HG02678 (cell line): ENCODE measurements around the gene ITCH.
"Not testable (repeated sequence)": the region's sequence is repeated elsewhere in the genome, so short reads cannot be mapped to it uniquely, and the experiment has no call there.

ENCODE experiments used
- ATAC-seq: cut with Tn5 transposase; IDR thresholded peaks from one replicate; pipeline ENCODE4 v1.9.1; 2021; ENCODE audit warnings: mild to moderate bottlenecking, moderate library complexity; ENCODE audit not compliant: unreplicated experiment

Gene ITCH

DNA sequence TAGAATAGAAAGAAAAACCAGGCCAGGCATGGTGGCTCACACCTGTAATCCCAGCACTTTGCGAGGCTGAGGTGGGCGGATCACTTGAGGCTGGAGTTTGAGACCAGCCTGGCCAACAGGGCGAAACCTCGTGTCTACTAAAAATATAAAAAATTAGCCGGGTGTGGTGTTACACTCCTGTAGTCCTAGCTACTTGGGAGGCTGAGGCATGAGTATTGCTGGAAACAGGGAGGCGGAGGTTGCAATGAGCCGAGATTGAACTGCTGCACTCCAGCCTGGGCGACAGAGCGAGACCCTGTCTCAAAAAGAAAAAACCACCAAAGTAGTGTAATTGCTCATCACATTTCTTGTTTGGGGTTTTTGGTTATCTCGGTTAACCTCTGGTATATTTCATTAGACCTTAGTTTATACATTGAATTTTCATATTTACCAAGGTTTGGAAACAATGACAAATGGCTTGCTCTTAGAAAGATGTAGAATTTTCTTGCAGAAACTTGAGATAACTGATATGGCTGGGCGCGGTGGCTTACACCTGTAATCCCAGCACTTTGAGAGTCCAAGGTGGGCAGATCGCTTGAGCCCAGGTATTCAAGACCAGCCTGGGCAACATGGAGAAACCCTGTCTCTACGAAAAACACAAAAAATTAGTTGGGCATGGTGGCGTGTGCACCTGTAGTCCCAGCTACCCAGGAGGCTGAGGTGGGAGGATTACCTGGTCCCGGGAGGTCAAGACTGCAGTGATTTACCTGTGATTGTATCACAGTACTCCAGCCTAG lies 14.2 kb downstream of the ITCH start:
- peak; percentile 74 for ATAC-seq

- ATAC-seq, result no peak
Observed at GRCh38 chr20:34382174-34382573, 19.1 kb downstream of the ITCH start.

DNA sequence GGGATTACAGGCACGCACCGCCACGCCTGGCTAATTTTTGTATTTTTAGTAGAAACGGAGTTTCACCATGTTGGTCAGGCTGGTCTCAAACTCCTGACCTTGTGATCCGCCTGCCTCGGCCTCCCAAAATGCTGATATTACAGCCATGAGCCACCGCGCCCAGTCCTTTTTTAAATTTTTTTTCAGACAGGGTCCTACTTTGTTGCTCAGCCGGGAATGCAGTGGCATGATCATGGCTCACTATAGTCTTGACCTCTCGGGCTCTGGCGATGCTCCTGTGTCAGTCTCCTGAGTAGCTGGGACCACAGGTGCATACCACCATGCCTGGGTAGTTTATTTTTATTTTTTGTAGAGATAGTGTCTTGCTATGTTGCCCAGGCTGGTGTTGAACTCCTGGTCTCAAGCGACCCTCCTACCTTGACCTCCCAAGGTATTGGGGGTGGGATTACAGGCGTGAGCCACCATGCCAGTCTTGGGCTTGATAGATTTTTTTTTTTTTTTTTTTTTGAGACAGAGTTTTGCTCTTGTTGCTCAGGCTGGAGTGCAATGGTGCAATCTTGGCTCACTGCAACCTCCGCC lies 19.9 kb downstream of the ITCH start:
- not testable (repeated sequence) for ATAC-seq

DNA sequence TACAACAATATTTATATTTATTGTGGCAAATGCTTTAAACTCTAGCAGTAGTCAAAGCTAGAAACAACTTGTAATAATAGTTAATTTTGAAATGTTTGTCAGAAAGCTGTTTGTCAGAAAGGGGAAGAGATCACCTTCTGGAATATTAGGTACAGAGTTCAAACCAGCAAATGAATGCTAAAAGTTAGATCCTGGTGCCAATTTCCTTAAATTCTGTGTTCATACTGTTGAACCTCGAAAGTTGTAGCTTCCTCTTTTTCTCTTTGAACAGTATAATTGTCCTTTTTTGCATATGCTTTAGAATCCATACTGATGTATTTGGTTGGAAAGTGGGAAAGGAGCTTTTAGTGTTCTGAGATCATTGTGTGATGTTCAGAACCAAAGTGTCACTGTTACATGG lies 22.4 kb downstream of the ITCH start:
- no peak for ATAC-seq

- ATAC-seq, result no peak
Observed at GRCh38 chr20:34388000-34388399, 24.9 kb downstream of the ITCH start.

- ATAC-seq, result no peak
Observed at GRCh38 chr20:34388678-34389077, 25.6 kb downstream of the ITCH start.

GRCh38 chr20:34389206-34389953 lies 26.3 kb downstream of the ITCH start:
- no peak for ATAC-seq

GRCh38 chr20:34389954-34390555 lies 27.0 kb downstream of the ITCH start:
- ATAC-seq, result no peak

GRCh38 chr20:34396408-34396807 lies 33.3 kb downstream of the ITCH start:
- no peak for ATAC-seq

DNA sequence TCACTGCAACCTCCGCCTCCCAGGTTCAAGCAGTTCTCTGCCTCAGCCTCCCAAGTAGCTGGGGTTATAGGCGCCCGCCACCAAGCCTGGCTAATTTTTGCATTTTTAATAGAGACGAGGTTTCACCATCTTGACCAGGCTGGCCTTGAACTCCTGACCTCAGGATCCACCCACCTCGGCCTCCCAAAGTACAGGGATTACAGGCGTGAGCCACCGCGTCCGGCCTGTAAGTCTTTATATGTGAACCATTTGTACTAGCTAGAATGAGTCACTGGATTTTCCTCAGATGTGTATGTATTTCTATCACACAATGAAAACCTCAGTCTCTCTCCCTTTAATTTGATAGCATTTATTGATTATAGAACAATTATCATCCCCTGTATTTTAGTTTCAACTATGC lies 34.0 kb downstream of the ITCH start:
- ATAC-seq, result no peak

DNA sequence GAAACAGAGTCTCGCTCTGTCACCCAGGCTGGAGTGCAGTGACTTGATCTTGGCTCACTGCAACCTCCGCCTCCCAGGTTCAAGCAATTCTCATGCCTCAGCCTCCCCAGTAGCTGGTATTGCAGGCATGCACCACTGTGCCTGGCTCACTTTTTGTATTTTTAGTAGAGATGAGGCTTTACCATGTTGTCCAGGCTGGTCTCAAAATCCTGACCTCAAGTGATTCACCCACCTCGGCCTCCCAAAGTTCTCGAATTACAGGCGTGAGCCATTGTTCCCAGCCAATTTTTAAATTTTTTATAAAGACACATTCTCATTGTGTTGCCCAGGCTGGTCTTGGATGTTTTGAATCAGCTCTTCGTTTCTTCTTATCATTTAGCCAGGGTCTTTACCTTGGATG lies 37.7 kb downstream of the ITCH start:
- ATAC-seq, result not testable (repeated sequence)

DNA sequence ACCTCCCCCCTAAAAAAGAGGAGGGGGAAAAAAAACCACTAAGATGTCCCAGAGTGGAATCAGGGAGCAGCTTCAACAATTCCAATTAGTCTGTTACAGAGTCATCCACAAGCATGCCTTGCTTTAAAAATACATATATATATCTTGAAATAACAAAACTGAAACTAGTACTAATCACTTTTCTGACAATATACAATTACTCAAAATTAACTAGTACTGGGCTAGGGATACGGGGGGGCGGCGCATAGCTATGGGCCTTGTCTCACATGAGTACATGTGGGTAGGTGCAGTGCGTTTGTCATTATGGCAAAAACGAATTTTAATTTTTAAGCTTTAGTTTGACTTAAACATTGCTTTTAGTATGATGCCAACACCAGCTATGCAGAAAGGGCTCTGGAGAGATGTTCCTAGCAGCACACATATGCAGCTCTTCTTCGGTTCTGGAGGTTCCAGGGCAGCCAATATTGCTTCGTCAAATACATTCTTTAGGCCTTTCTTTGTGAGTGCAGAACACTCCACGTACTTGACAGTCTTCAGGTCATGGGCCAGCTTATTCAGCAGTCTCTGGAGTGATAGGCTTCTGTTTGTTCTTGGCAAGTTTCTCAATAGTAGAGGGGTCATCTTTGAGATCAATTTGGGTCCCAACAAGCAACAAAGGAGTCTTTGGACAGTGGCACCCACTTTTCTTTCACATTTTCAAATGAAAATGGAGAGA lies 38.8 kb downstream of the ITCH start:
- no peak for ATAC-seq

- no peak for ATAC-seq
Observed at GRCh38 chr20:34402461-34402860, 39.4 kb downstream of the ITCH start.

DNA sequence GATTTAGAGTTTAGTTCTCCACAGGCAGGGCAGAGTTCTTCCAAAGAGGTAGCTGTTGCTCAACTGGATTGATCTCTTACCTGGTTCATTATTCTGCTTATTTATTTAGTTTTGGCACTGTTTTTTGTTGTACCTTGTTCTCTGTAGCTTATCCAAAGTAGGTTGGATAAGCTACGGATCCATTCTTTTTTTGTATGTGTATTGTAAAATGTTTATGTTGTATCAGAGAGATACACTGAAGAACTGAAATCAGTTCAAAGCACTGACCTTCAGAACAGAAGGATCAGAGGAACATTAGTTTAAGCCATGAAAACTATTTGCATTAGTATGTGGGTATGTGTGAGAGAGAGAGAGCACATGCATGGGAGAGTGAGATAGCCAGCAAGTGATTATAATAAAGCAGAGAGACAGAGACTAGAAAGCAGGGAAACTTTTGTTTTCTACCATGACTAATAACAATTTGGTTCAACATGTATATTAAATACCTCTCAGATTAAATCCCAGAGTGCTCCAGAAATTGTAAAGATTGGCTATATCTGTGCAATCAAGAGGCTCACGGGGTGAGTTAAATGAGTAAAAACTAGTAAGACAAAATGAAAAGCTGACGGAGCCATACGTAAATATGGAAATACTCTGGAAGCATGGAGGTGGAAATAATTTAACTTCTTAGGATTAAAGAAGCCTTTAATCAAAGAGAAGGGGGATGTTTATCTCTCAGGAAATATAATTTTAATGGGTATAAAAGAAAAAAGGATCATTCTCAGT lies 40.2 kb downstream of the ITCH start:
- ATAC-seq, result no peak

GRCh38 chr20:34403908-34404307 lies 40.8 kb downstream of the ITCH start:
- peak; percentile 41 for ATAC-seq

GRCh38 chr20:34404803-34405202 lies 41.7 kb downstream of the ITCH start:
- ATAC-seq, result no peak

DNA sequence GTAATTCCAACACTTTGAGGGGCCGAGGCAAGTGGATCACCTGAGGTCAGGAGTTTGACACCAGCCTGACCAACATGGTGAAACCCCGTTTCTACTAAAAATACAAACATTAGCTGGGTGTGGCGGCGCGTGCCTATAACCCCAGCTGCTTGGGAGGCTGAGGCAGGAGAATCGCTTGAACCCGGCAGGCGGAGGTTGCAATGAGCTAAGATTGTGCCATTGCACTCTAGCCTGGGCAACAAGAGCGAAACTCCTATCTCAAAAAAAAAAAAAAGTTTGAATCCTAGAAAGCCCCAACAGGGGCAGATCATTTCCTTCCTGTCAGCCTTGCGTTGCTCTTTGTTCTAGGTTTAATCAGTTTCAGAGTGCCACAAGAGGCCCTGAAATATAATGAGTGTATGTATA lies 42.2 kb downstream of the ITCH start:
- peak; percentile 63 for ATAC-seq

- ATAC-seq, result not testable (repeated sequence)
Observed at GRCh38 chr20:34405942-34406341, 42.9 kb downstream of the ITCH start.

DNA sequence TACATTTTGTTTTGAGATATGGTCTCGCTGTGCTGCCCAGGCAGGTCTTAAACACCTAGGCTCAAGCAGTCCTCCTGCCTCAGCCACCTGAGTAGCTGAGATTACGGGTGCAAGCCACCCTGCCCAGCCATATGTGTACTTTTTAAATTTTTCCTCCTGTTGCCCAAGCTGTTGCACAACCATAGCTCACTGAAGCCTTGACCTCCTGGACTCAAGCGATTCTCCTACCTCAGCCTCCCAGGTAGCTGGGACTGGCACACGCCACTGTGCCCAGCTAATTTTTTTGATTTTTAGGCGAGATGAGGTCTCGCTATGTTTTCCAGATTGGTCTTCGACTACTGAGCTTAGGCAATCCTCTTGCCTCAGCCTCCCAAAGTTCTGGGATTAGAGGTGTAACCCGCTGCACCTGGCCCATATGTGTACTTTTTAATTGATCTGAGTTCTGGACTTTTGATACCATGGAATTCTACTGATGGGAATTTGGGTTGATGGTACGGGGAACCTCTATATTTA lies 44.9 kb downstream of the ITCH start:
- no peak for ATAC-seq

GRCh38 chr20:34410336-34410735 lies 47.3 kb downstream of the ITCH start:
- no peak for ATAC-seq
